ENCODE measurements around the gene DBX1. TPM values are rescaled to one million over a fixed set of nuclear protein-coding genes. Genes with fewer than 3 reads are reported as not detected.

Gene DBX1, protein sequence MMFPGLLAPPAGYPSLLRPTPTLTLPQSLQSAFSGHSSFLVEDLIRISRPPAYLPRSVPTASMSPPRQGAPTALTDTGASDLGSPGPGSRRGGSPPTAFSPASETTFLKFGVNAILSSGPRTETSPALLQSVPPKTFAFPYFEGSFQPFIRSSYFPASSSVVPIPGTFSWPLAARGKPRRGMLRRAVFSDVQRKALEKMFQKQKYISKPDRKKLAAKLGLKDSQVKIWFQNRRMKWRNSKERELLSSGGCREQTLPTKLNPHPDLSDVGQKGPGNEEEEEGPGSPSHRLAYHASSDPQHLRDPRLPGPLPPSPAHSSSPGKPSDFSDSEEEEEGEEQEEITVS
- total RNA-seq = not detected in 2 replicates

DNA sequence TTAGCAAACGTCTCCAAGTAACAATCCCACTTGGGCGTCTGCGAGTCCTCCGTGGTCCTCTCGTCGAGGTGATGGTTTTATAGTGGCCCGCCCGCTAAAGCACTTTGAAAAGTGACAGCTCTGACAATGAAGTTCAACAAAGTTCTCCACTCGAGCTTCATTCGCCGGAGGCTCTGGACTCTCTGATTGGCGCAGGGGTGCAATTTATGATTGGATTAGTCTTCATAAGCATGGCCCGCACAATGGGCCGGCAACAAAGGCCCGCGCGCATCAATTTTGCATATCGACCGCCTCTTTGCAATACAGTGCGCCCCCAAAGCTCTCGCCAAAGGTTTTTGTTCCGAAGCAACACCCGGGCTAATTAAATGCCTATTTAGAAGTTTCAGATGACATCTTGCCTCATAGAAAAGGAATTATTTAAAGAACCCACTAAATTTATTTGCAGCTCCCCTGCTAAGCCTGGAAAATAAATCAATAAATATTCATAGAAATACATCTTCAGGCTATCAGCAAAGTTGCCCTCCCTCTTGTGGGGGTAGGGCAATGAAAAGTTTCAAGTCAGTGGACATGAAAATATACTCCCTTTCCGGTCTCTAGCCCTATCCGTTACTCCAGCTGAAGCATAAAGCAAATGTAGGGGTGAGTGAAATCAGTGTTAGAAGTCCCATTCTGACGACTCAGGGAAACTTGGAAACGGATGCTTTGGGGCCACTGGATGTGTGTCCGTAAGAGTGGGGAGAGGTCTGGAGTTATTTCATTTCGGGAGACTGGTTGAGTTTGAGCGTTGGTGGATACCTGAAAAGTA lies at the start of gene DBX1:
Gene DBX1 (minus strand): TSS at position 51 of the 805 bp plus-strand sequence. CDS start 151 bp downstream, outside the sequence.

Other genes starting within 250 kb of the DBX1 start
- gene HTATIP2, start 203.2 kb upstream of the DBX1 start, total RNA-seq = 48.3 and 51.6 TPM in 2 replicates
- gene PRMT3, start 227.2 kb upstream of the DBX1 start, total RNA-seq = 14.2 and 19.6 TPM in 2 replicates